IMR-90 (cell line): ENCODE measurements around the gene CACNA2D1. TPM values are rescaled to one million over a fixed set of nuclear protein-coding genes. Genes with fewer than 3 reads are reported as not detected.

Experiments
- ATAC-seq: fragments of 200-7000 bp; cut with Tn5 transposase; 2 replicates; pipeline ENCODE4 v1.9.1; 2020; ENCODE audit warnings: low read depth, mild to moderate bottlenecking, moderate library complexity
- BruUV-seq: library from RNA; stranded (reverse); fragments of 400-500 nt; replicated peaks from 2 replicates; lab custom pipeline; 2021; lab: Mats Ljungman, UMichigan
- CTCF ChIA-PET: fragments of 300-600 bp; formaldehyde crosslinking; extraction: SDS; loops from one replicate; lab custom pipeline; 2021; ENCODE audit warnings: antibody characterized with exemption; lab: Yijun Ruan, JAX
- POLR2A ChIA-PET: fragments of 300-600 bp; sonication (Branson Sonifier 250); formaldehyde crosslinking; loops from one replicate; lab custom pipeline; 2022; ENCODE audit warnings: antibody characterized with exemption; ENCODE audit not compliant: unreplicated experiment; lab: Charles Lee
- DNase-seq: peaks from one replicate; pipeline ENCODE4 v3.0.0; 2013
- H2AFZ ChIP-seq: replicated peaks from 2 replicates; pipeline ENCODE3; 2013; ENCODE audit warnings: low read length, mild to moderate bottlenecking; ENCODE audit not compliant: poor library complexity
- H2AK5ac ChIP-seq: 2 replicates; pipeline ENCODE4 v1.6.1; 2013; ENCODE audit warnings: low read depth, low read length, inconsistent platforms
- H2AK9ac ChIP-seq: replicated peaks from 2 replicates; pipeline ENCODE3; 2013; ENCODE audit warnings: mild to moderate bottlenecking, low read depth, low read length, moderate library complexity; ENCODE audit not compliant: poor library complexity
- H2BK120ac ChIP-seq: 2 replicates; pipeline ENCODE4 v1.6.1; 2013; ENCODE audit warnings: low read depth, low read length, inconsistent platforms
- H2BK15ac ChIP-seq: 3 replicates; pipeline ENCODE4 v1.6.1; 2013; ENCODE audit warnings: low read depth, low read length, inconsistent platforms
- H2BK20ac ChIP-seq: 2 replicates; pipeline ENCODE4 v1.6.1; 2013; ENCODE audit warnings: low read depth, mild to moderate bottlenecking, inconsistent platforms, low read length, moderate library complexity
- H2BK5ac ChIP-seq: 2 replicates; pipeline ENCODE4 v1.6.1; 2013; ENCODE audit warnings: mild to moderate bottlenecking, low read depth, low read length, inconsistent platforms; ENCODE audit not compliant: poor library complexity, severe bottlenecking
- H3K14ac ChIP-seq: replicated peaks from 2 replicates; pipeline ENCODE4 v1.6.1; 2013; ENCODE audit warnings: low read depth, low read length, inconsistent platforms
- H3K18ac ChIP-seq: 2 replicates; pipeline ENCODE4 v1.6.1; 2013; ENCODE audit warnings: low read depth, low read length, control low read depth
- H3K23ac ChIP-seq: 2 replicates; pipeline ENCODE4 v1.6.1; 2013; ENCODE audit warnings: low read depth, low read length, inconsistent platforms
- H3K27ac ChIP-seq: 2 replicates; pipeline ENCODE4 v1.5.1; 2013; ENCODE audit warnings: mild to moderate bottlenecking, control low read depth, low read length; ENCODE audit not compliant: insufficient read depth
- H3K27me3 ChIP-seq: 2 replicates; pipeline ENCODE4 v1.6.1; 2013; ENCODE audit warnings: low read length; ENCODE audit not compliant: control insufficient read depth, insufficient read depth
- H3K36me3 ChIP-seq: 2 replicates; pipeline ENCODE4 v1.6.1; 2013; ENCODE audit warnings: low read length, mixed read lengths; ENCODE audit not compliant: control insufficient read depth, insufficient read depth
- H3K4ac ChIP-seq: 2 replicates; pipeline ENCODE4 v1.6.1; 2013; ENCODE audit warnings: low read depth, low read length, inconsistent platforms
- H3K4me1 ChIP-seq: 2 replicates; pipeline ENCODE4 v1.6.1; 2013; ENCODE audit warnings: low read length, mixed read lengths; ENCODE audit not compliant: control insufficient read depth, insufficient read depth
- H3K4me2 ChIP-seq: 2 replicates; pipeline ENCODE4 v1.6.1; 2013; ENCODE audit warnings: low read depth, mild to moderate bottlenecking, control low read depth, low read length, moderate library complexity
- H3K4me3 ChIP-seq: 2 replicates; pipeline ENCODE4 v1.5.1; 2013; ENCODE audit warnings: low read depth, mild to moderate bottlenecking, control low read depth, low read length, moderate library complexity; ENCODE audit not compliant: insufficient read depth
- H3K56ac ChIP-seq: 2 replicates; pipeline ENCODE4 v1.6.1; 2013; ENCODE audit warnings: low read length, inconsistent platforms; ENCODE audit not compliant: insufficient read depth; ENCODE audit errors: extremely low read depth
- H3K79me1 ChIP-seq, 2 experiments: 2 replicates each; pipeline ENCODE4 v1.6.1; 2013; ENCODE audit warnings: low read length in 2 of 2, inconsistent platforms in 1 of 2, low read depth in 1 of 2
- H3K9ac ChIP-seq: 2 replicates; pipeline ENCODE4 v1.6.1; 2013; ENCODE audit warnings: low read depth, low read length, control low read depth
- H3K9me1 ChIP-seq: 2 replicates; pipeline ENCODE4 v1.6.1; 2013; ENCODE audit warnings: low read length, inconsistent platforms; ENCODE audit not compliant: insufficient read depth
- H3K9me3 ChIP-seq: 2 replicates; pipeline ENCODE4 v1.6.1; 2013; ENCODE audit warnings: low read length; ENCODE audit not compliant: control insufficient read depth, insufficient read depth
- H4K20me1 ChIP-seq: 2 replicates; pipeline ENCODE4 v1.6.1; 2013; ENCODE audit warnings: low read length, inconsistent platforms; ENCODE audit not compliant: insufficient read depth
- H4K5ac ChIP-seq: 2 replicates; pipeline ENCODE4 v1.6.1; 2013; ENCODE audit warnings: mild to moderate bottlenecking, low read depth, low read length, control low read depth
- H4K8ac ChIP-seq, 2 experiments: 2 replicates each; pipeline ENCODE4 v1.6.1; 2013; ENCODE audit warnings: low read depth in 2 of 2, low read length in 2 of 2, control low read depth in 1 of 2, inconsistent platforms in 1 of 2
- H4K91ac ChIP-seq: 2 replicates; pipeline ENCODE4 v1.6.1; 2013; ENCODE audit warnings: low read depth, low read length, inconsistent platforms; ENCODE audit not compliant: insufficient read depth
- BHLHE40 ChIP-seq: fragments of 150-350 bp; IDR thresholded peaks from 2 replicates; pipeline ENCODE4 v1.6.1; 2016; ENCODE audit warnings: mild to moderate bottlenecking, low read depth, low read length
- CEBPB ChIP-seq: IDR thresholded peaks from 2 replicates; pipeline ENCODE4 v1.6.1; 2012; ENCODE audit warnings: low read depth, low read length, improper control_type of control experiment
- CHD1 ChIP-seq: IDR thresholded peaks from 2 replicates; pipeline ENCODE4 v1.6.1; 2012; ENCODE audit warnings: low read depth, low read length, improper control_type of control experiment
- CTCF ChIP-seq: conservative IDR thresholded peaks from 2 replicates; pipeline ENCODE4 v1.5.1; 2012; ENCODE audit warnings: mild to moderate bottlenecking, low read depth, low read length, improper control_type of control experiment
- ELK1 ChIP-seq: fragments of 150-350 bp; IDR thresholded peaks from 2 replicates; pipeline ENCODE4 v1.6.1; 2016; ENCODE audit warnings: low read depth, mild to moderate bottlenecking, low read length, moderate library complexity, borderline replicate concordance
- FOS ChIP-seq: fragments of 150-350 bp; IDR thresholded peaks from 2 replicates; pipeline ENCODE4 v1.6.1; 2016; ENCODE audit warnings: low read depth, low read length
- MAZ ChIP-seq: IDR thresholded peaks from 2 replicates; pipeline ENCODE4 v1.6.1; 2012; ENCODE audit warnings: low read depth, mild to moderate bottlenecking, low read length, improper control_type of control experiment, moderate library complexity, borderline replicate concordance
- NFE2L2 ChIP-seq: fragments of 150-350 bp; IDR thresholded peaks from 2 replicates; pipeline ENCODE4 v1.6.1; 2016; ENCODE audit warnings: low read depth, mild to moderate bottlenecking, low read length
- POLR2A ChIP-seq: IDR thresholded peaks from 2 replicates; pipeline ENCODE4 v1.6.1; 2012; ENCODE audit warnings: mild to moderate bottlenecking, low read depth, low read length
- RCOR1 ChIP-seq: IDR thresholded peaks from 2 replicates; pipeline ENCODE4 v1.6.1; 2012; ENCODE audit warnings: mild to moderate bottlenecking, low read length, improper control_type of control experiment; ENCODE audit not compliant: insufficient replicate concordance
- RFX5 ChIP-seq: IDR thresholded peaks from 2 replicates; pipeline ENCODE4 v1.8.0; 2012; ENCODE audit warnings: low read depth, mild to moderate bottlenecking, low read length, moderate library complexity
- USF2 ChIP-seq: fragments of 150-350 bp; IDR thresholded peaks from 2 replicates; pipeline ENCODE4 v1.6.1; 2017; ENCODE audit warnings: mild to moderate bottlenecking, antibody characterized with exemption, low read length, low read depth
- WGBS, 2 experiments: methylation state at CpG; one replicate each; pipeline versions ENCODE4 v1.1.5 to v1.1.7; 2013; ENCODE audit warnings: missing lambda C conversion rate in 2 of 2; ENCODE audit not compliant: insufficient read length in 1 of 2; ENCODE audit errors: extremely low coverage in 2 of 2; 5-methylcytosine and 5-hydroxymethylcytosine counted together
- dilution Hi-C: fragments of 300-500 bp; cut with HindIII; formaldehyde crosslinking; loops from one replicate; pipeline ENCODE4 v1.14.3; 2018; ENCODE audit warnings: low sequenced_read_pairs; ENCODE audit not compliant: unreplicated experiment
- in situ Hi-C: fragments of 300-500 bp; cut with MboI; formaldehyde crosslinking; loops from 3 replicates; pipeline ENCODE4 v1.14.3; 2019; ENCODE audit warnings: low sequenced_read_pairs, inconsistent platforms, mixed read lengths
- intact Hi-C: fragments of 100-400 bp; cut with micrococcal nuclease; formaldehyde crosslinking; loops from 2 replicates; pipeline ENCODE4 v1.10.0; 2022
- polyA plus RNA-seq, 3 experiments: library from polyadenylated mRNA; depleted of rRNA; stranded (reverse); fragments of >200 nt; gene quantifications; 2 replicates each; pipeline ENCODE4 v1.2.3, GENCODE V29; 2012; ENCODE audit warnings: low replicate concordance in 1 of 3
- total RNA-seq: library from RNA; depleted of rRNA; stranded (reverse); fragments of >200 nt; gene quantifications from 2 replicates; pipeline ENCODE4 v1.2.3, GENCODE V29; 2012

The CACNA2D1 gene
- total and polyA plus RNA-seq, 2 of the 4 experiments (the other 2 are of a cell fraction), result 5.8 to 21.9 TPM

- dilution Hi-C loops, result no loop called here
- H2BK5ac ChIP-seq, result no peak overlapping the region
- H3K18ac ChIP-seq, result no peak overlapping the region
- H4K91ac ChIP-seq, result no peak overlapping the region
- 0 out of 4 replicates have a peak overlapping the region, but pooled peaks of 1 of the 2 experiments have one; percentile 10 for H4K8ac ChIP-seq
- no peaks in the 10 kb centered on the region; the same call in 1 of the 2 replicates for H3K4me1 ChIP-seq
- intact Hi-C loops, result no loop called here
- H2BK15ac ChIP-seq, result no peak overlapping the region
- H3K4me3 ChIP-seq, result no peak overlapping the region
- H3K23ac ChIP-seq, result no peak overlapping the region
- no peak overlapping the region for H3K4ac ChIP-seq
- H3K79me1 ChIP-seq, result peaks cover 6 to 8% of the 10 kb centered on the region in 2 experiments; a peak in 1 of 4 replicates
- POLR2A ChIA-PET, result no interaction called here
- TF ChIP-seq RCOR1 (no peak), USF2 (no peak), ELK1 (no peak), POLR2A (no peak), FOS (no peak), CEBPB (no peak), CTCF (no peak), CHD1 (no peak), NFE2L2 (no peak), RFX5 (no peak), MAZ (no peak), BHLHE40 (no peak)
- H3K36me3 ChIP-seq, result no peaks in the 10 kb centered on the region
- no peak overlapping the region for H3K56ac ChIP-seq
- H3K27me3 ChIP-seq, result no peaks in the 10 kb centered on the region
- no peaks in the 10 kb centered on the region for H4K20me1 ChIP-seq
- BruUV-seq, result no TSS peak
- H3K9me3 ChIP-seq, result no peaks in the 10 kb centered on the region
- H4K5ac ChIP-seq, result no peak overlapping the region
- H3K27ac ChIP-seq, result no peak overlapping the region
- no peak overlapping the region for H2BK120ac ChIP-seq
- no peak overlapping the region for H3K9ac ChIP-seq
- in situ Hi-C loops, result no loop called here
- DNase-seq, result no peak
- H2AK9ac ChIP-seq, result peak overlapping the region; percentile 61
- 0 out of 2 replicates have a peak, but pooled peaks cover 2% of the 10 kb centered on the region for H3K9me1 ChIP-seq
- no peak overlapping the region for H2AFZ ChIP-seq
- H3K14ac ChIP-seq, result 0 out of 2 replicates have a peak overlapping the region, but pooled peaks have one; percentile 62
- no peak overlapping the region for H2BK20ac ChIP-seq
- CTCF ChIA-PET, result no interaction called here
- ATAC-seq, result no peak
- H2AK5ac ChIP-seq, result no peak overlapping the region
- H3K4me2 ChIP-seq, result no peak overlapping the region
- WGBS, 2 experiments, result 100% methylated on average over 2 of the region's 8 CpGs; no CpG with 5 or more reads in 1 of the 2 experiments
Measured at GRCh38 chr7:82110146-82110840, 333.3 kb downstream of the CACNA2D1 start.
